Neuron (in vitro differentiated cells): ENCODE data around the gene TRIM50.
"Not testable (repeated sequence)": the region's sequence is repeated elsewhere in the genome, so short reads cannot be mapped to it uniquely, and the experiment has no call there.

Source experiments
- H2AFZ ChIP-seq: one replicate; pipeline ENCODE4 v1.6.1; 2013; ENCODE audit warnings: low read depth, mild to moderate bottlenecking, inconsistent platforms, low read length, moderate library complexity
- H3K27me3 ChIP-seq: one replicate; pipeline ENCODE4 v1.6.1; 2013; ENCODE audit warnings: low read length; ENCODE audit not compliant: insufficient read depth
- H3K36me3 ChIP-seq: one replicate; pipeline ENCODE4 v1.6.1; 2013; ENCODE audit warnings: low read length; ENCODE audit not compliant: insufficient read depth
- H3K4me1 ChIP-seq: one replicate; pipeline ENCODE4 v1.6.1; 2013; ENCODE audit warnings: low read length; ENCODE audit not compliant: insufficient read depth
- H3K4me3 ChIP-seq: 2 replicates; pipeline ENCODE4 v1.5.1; 2013; ENCODE audit warnings: mild to moderate bottlenecking, low read length, moderate library complexity
- H3K9me3 ChIP-seq: one replicate; pipeline ENCODE4 v1.6.1; 2013; ENCODE audit warnings: low read length

Gene TRIM50

GRCh38 chr7:73327922-73328321 lies at the start of gene TRIM50, which contains the start of gene FKBP6:
TRIM50 (minus strand) TSS chr7:73328082; CDS start chr7:73324787, 3,295 bp downstream.
FKBP6 (plus strand) TSS chr7:73328161; CDS start chr7:73328429, 268 bp downstream.
- H3K36me3 ChIP-seq, H3K27me3 ChIP-seq, H3K4me3 ChIP-seq, H3K4me1 ChIP-seq, H2AFZ ChIP-seq, H3K9me3 ChIP-seq: not testable (repeated sequence)

GRCh38 chr7:73376671-73377412 lies 49.0 kb upstream of the TRIM50 start:
- no peaks in the 10 kb centered on the region for H3K9me3 ChIP-seq
- H3K27me3 ChIP-seq: no peaks in the 10 kb centered on the region

GRCh38 chr7:73376262-73376661 lies 48.4 kb upstream of the TRIM50 start:
- not testable (repeated sequence) for H3K27me3 ChIP-seq, H2AFZ ChIP-seq, H3K4me3 ChIP-seq, H3K4me1 ChIP-seq, H3K36me3 ChIP-seq, H3K9me3 ChIP-seq

More at GRCh38 chr7:73376671-73377412, 49.0 kb upstream of the TRIM50 start:
- H3K4me1 ChIP-seq: no peaks in the 10 kb centered on the region
- no peak overlapping the region for H2AFZ ChIP-seq
- no peaks in the 10 kb centered on the region for H3K36me3 ChIP-seq
- H3K4me3 ChIP-seq: no peak overlapping the region

GRCh38 chr7:73373741-73374140 lies 45.9 kb upstream of the TRIM50 start:
- Histone ChIP-seq H3K4me3 (no peak overlapping the region), H2AFZ (no peak overlapping the region), H3K4me1 (no peaks in the 10 kb centered on the region), H3K27me3 (no peaks in the 10 kb centered on the region), H3K36me3 (no peaks in the 10 kb centered on the region), H3K9me3 (no peaks in the 10 kb centered on the region)

- no peaks in the 10 kb centered on the region for H3K9me3 ChIP-seq
- no peak overlapping the region for H2AFZ ChIP-seq
- no peaks in the 10 kb centered on the region for H3K27me3 ChIP-seq
- H3K4me1 ChIP-seq: peaks cover 8% of the 10 kb centered on the region
- H3K4me3 ChIP-seq: no peak overlapping the region
- no peaks in the 10 kb centered on the region for H3K36me3 ChIP-seq
Measured at GRCh38 chr7:73369622-73370021, 41.7 kb upstream of the TRIM50 start.

- H3K27me3 ChIP-seq: no peaks in the 10 kb centered on the region
- peaks cover 8% of the 10 kb centered on the region for H3K4me1 ChIP-seq
- H2AFZ ChIP-seq: no peak overlapping the region
- H3K4me3 ChIP-seq: no peak overlapping the region
- no peaks in the 10 kb centered on the region for H3K9me3 ChIP-seq
- no peaks in the 10 kb centered on the region for H3K36me3 ChIP-seq
Measured at GRCh38 chr7:73369009-73369408, 41.1 kb upstream of the TRIM50 start.

- H3K4me3 ChIP-seq: no peak overlapping the region
- peaks cover 3% of the 10 kb centered on the region for H3K27me3 ChIP-seq
- no peaks in the 10 kb centered on the region for H3K9me3 ChIP-seq
- no peaks in the 10 kb centered on the region for H3K36me3 ChIP-seq
- peaks cover 8% of the 10 kb centered on the region for H3K4me1 ChIP-seq
- no peak overlapping the region for H2AFZ ChIP-seq
Measured at GRCh38 chr7:73366990-73367389, 39.1 kb upstream of the TRIM50 start.

GRCh38 chr7:73366127-73366526 lies 38.2 kb upstream of the TRIM50 start:
- Histone ChIP-seq H3K36me3 (no peaks in the 10 kb centered on the region), H2AFZ (no peak overlapping the region), H3K4me3 (no peak overlapping the region), H3K27me3 (peaks cover 3% of the 10 kb centered on the region), H3K9me3 (no peaks in the 10 kb centered on the region), H3K4me1 (peaks cover 8% of the 10 kb centered on the region)

- H3K4me1 ChIP-seq: peaks cover 8% of the 10 kb centered on the region
- H3K36me3 ChIP-seq: no peaks in the 10 kb centered on the region
- H3K9me3 ChIP-seq: no peaks in the 10 kb centered on the region
Measured at GRCh38 chr7:73364006-73364728, 36.3 kb upstream of the TRIM50 start.

GRCh38 chr7:73363225-73364005 lies 35.5 kb upstream of the TRIM50 start:
- H3K4me3 ChIP-seq: no peak overlapping the region
- no peaks in the 10 kb centered on the region for H3K36me3 ChIP-seq
- no peak overlapping the region for H2AFZ ChIP-seq
- H3K27me3 ChIP-seq: peaks cover 3% of the 10 kb centered on the region
- no peaks in the 10 kb centered on the region for H3K9me3 ChIP-seq
- H3K4me1 ChIP-seq: peaks cover 8% of the 10 kb centered on the region

More at GRCh38 chr7:73364006-73364728, 36.3 kb upstream of the TRIM50 start:
- peaks cover 3% of the 10 kb centered on the region for H3K27me3 ChIP-seq
- H2AFZ ChIP-seq: no peak overlapping the region
- H3K4me3 ChIP-seq: no peak overlapping the region

GRCh38 chr7:73360590-73360989 lies 32.7 kb upstream of the TRIM50 start:
- not testable (repeated sequence) for H3K9me3 ChIP-seq, H3K4me3 ChIP-seq, H2AFZ ChIP-seq, H3K4me1 ChIP-seq, H3K27me3 ChIP-seq, H3K36me3 ChIP-seq

- Histone ChIP-seq H3K4me1 (peaks cover 3% of the 10 kb centered on the region), H2AFZ (no peak overlapping the region), H3K9me3 (no peaks in the 10 kb centered on the region), H3K36me3 (no peaks in the 10 kb centered on the region), H3K27me3 (peaks cover 3% of the 10 kb centered on the region), H3K4me3 (no peak overlapping the region)
Measured at GRCh38 chr7:73359746-73360375, 32.0 kb upstream of the TRIM50 start.
